ENCODE measurements around the gene OPRM1. TPM values are rescaled to one million over a fixed set of nuclear protein-coding genes. Genes with fewer than 3 reads are reported as not detected.

OPRM1 gene
- total and polyA plus RNA-seq, 2 of the 8 experiments (the other 6 are each of a cell fraction or from before 2014, with no cell fraction given) = not detected

DNA sequence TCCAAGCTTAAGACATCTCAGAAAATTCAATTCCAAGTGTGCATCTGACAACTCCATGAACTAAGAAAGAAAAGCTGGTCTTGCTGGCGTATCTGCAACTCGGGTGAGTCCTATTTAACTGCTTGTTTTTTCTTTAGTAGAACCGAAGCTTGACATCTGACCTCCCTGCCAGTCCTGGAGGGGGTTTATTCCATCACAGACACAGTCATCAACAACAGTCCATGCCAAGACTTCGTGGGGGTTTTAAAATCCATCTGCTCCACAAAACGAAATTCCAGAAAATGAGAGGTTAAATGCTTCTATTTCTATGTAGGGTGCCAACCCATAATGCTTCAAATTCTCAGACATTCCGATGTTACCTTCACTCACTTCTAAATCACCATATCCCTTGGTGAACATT is 183.7 kb downstream of the OPRM1 start:
- no peak for DNase-seq (ENCODE audit: low read depth in 1 of 2, low spot score in 2 of 2)
- H4K8ac ChIP-seq (ENCODE audit: extremely low read depth, insufficient read depth, low read length) = no peak overlapping the region
- CTCF ChIA-PET (ENCODE audit: partially characterized antibody) = interaction anchor here (0.6 to 1.5 kb wide), 4 partner anchors 9 to 734 kb away, joined by 3 to 4 read pairs (median 4); no protein-coding TSS in a partner anchor
- TF ChIP-seq NRF1 (IDR thresholded peaks at IDR 0.05; ENCODE audit: low read depth, low read length) (no peak), RFX5 (IDR thresholded peaks at IDR 0.05; ENCODE audit: borderline replicate concordance, low read depth, low read length) (no peak), SIN3A (conservative IDR thresholded peaks at IDR 0.05 in 1 of 2, IDR thresholded peaks at IDR 0.05 in 1 of 2; ENCODE audit: low read depth in 1 of 2, low read length in 2 of 2) (no peak), SIX5 (IDR thresholded peaks at IDR 0.05; ENCODE audit: low read depth, low read length) (no peak), KDM4A (IDR thresholded peaks at IDR 0.05; ENCODE audit: low read depth, low read length, severe bottlenecking) (no peak), CBX5 (IDR thresholded peaks at IDR 0.05; ENCODE audit: low read depth, low read length) (no peak), ATF3 (IDR thresholded peaks at IDR 0.05; ENCODE audit: insufficient read depth, low read depth, low read length) (no peak), KDM5A (IDR thresholded peaks at IDR 0.05; ENCODE audit: low read length) (no peak), JUND (IDR thresholded peaks at IDR 0.05; ENCODE audit: low read length) (no peak), TCF12 (IDR thresholded peaks at IDR 0.05; ENCODE audit: low read depth, low read length) (no peak), EP300 (IDR thresholded peaks at IDR 0.05; ENCODE audit: borderline replicate concordance in 1 of 2, low read depth in 2 of 2, low read length in 2 of 2) (no peak), BACH1 (IDR thresholded peaks at IDR 0.05; ENCODE audit: low read length) (no peak), RBBP5 (IDR thresholded peaks at IDR 0.05; ENCODE audit: borderline replicate concordance, low read depth, low read length) (no peak), JUN (IDR thresholded peaks at IDR 0.05; ENCODE audit: low read depth, low read length) (no peak)

More for the DNA sequence above, 183.7 kb downstream of the OPRM1 start:
- Histone ChIP-seq H3K23me2 (ENCODE audit: low read depth, low read length) (no peaks in the 10 kb centered on the region), H2BK5ac (ENCODE audit: low read depth, low read length) (no peak overlapping the region), H3K27me3 (replicated peaks in 1 of 4; ENCODE audit: control insufficient read depth in 3 of 4, extremely low read depth in 1 of 4, insufficient read depth in 3 of 4, low read length in 3 of 4) (no peaks in the 10 kb centered on the region), H2BK12ac (ENCODE audit: low read depth, low read length) (no peak overlapping the region), H4K20me1 (replicated peaks in 1 of 2; ENCODE audit: control insufficient read depth in 1 of 2, insufficient read depth in 2 of 2, low read length in 2 of 2) (no peaks in the 10 kb centered on the region), H3K79me2 (ENCODE audit: control insufficient read depth in 1 of 2, insufficient read depth in 2 of 2, low read length in 2 of 2) (no peaks in the 10 kb centered on the region), H3K4me1 (replicated peaks in 1 of 4; ENCODE audit: control insufficient read depth in 3 of 4, insufficient read depth in 4 of 4, low read length in 3 of 4) (peaks cover 0 to 5% (median 3%) of the 10 kb centered on the region in 4 experiments; a peak in 2 of 7 replicates), H3K4ac (replicated peaks; ENCODE audit: insufficient read length, low read depth, low read length) (no peak overlapping the region), H3K4me2 (ENCODE audit: insufficient read depth in 1 of 2, low read depth in 2 of 2, low read length in 2 of 2) (no peak overlapping the region), H3K18ac (ENCODE audit: extremely low read depth, low read length) (no peak overlapping the region), H2BK120ac (replicated peaks; ENCODE audit: low read depth, low read length) (no peak overlapping the region), H2BK20ac (ENCODE audit: low read length) (no peak overlapping the region), H2AFZ (ENCODE audit: low read length) (no peak overlapping the region), H3K56ac (replicated peaks; ENCODE audit: insufficient read length, low read depth, low read length) (no peak overlapping the region), H3K27ac (ENCODE audit: low read depth, low read length) (no peak overlapping the region), H3K9me3 (ENCODE audit: insufficient read depth in 2 of 2, low read depth in 1 of 2, low read length in 1 of 2) (no peaks in the 10 kb centered on the region), H3K79me1 (ENCODE audit: low read depth, low read length) (no peaks in the 10 kb centered on the region), H3K36me3 (ENCODE audit: control insufficient read depth in 2 of 4, insufficient read depth in 4 of 4, low read length in 3 of 4) (no peaks in the 10 kb centered on the region), H3K23ac (ENCODE audit: insufficient read length) (no peak overlapping the region), H4K5ac (ENCODE audit: insufficient read length, low read depth, low read length) (no peak overlapping the region), H3K9ac (replicated peaks in 1 of 4; ENCODE audit: extremely low read depth in 1 of 4, low read depth in 3 of 4, low read length in 3 of 4) (no peak overlapping the region), H3K4me3 (ENCODE audit: extremely low read depth in 1 of 4, insufficient read depth in 2 of 4, low read depth in 3 of 4, low read length in 4 of 4) (no peak overlapping the region), H2AK5ac (ENCODE audit: low read depth, low read length) (no peak overlapping the region), H3K14ac (ENCODE audit: insufficient read length) (no peak overlapping the region), H4K91ac (replicated peaks; ENCODE audit: insufficient read length, low read length) (no peak overlapping the region), H2BK15ac (ENCODE audit: low read length) (no peak overlapping the region)
- 83% methylated on average over 6 of the region's 6 CpGs; no CpG with 5 or more reads in 1 of the 2 experiments for WGBS, 2 experiments (ENCODE audit: extremely low coverage in 1 of 2, insufficient coverage in 1 of 2, insufficient read length in 1 of 2, insufficient replicate concordance in 2 of 2, low coverage in 1 of 2, low lambda C conversion rate in 2 of 2, missing lambda C conversion rate in 1 of 2)
- POLR2A ChIA-PET (ENCODE audit: partially characterized antibody) = interaction anchor here (1.0 kb wide), 1 partner anchor 139 kb away, joined by 3 read pairs; no protein-coding TSS in a partner anchor
- no peak for FAIRE-seq

All from H1 (cell line).